A673 (cell line): ENCODE data around the gene PPP4R2.

ENCODE experiments used
- CTCF ChIP-seq: fragments of 300-800, 200-600 bp; sonication (generic); conservative IDR thresholded peaks from 2 replicates; pipeline ENCODE4 v1.5.1; 2017; ENCODE audit warnings: low read depth, mild to moderate bottlenecking, antibody characterized with exemption, low read length, moderate library complexity, mixed read lengths
- EZH2 ChIP-seq: fragments of 200-600 bp; sonication (generic); IDR thresholded peaks from 2 replicates; pipeline ENCODE4 v1.6.1; 2017; ENCODE audit warnings: borderline replicate concordance, low read depth, mild to moderate bottlenecking, mixed read lengths, antibody characterized with exemption, low read length; ENCODE audit not compliant: poor library complexity, severe bottlenecking

GRCh38 chr3:72950372-72950771 lies 46.2 kb upstream of the PPP4R2 start:
- TF ChIP-seq EZH2 (no peak), CTCF (no peak)
